Body of pancreas (tissue), 4 donors: ENCODE measurements around the gene TAF7. TPM values are rescaled to one million over a fixed set of nuclear protein-coding genes. Genes with fewer than 3 reads are reported as not detected.
"Not testable (repeated sequence)": the region's sequence is repeated elsewhere in the genome, so short reads cannot be mapped to it uniquely, and the experiment has no call there.

ENCODE experiments used
- ATAC-seq: fragments of 150-250 bp; one replicate; pipeline ENCODE4 v1.9.1; 2016
- DNase-seq, 4 donors: peaks; one replicate each; pipeline ENCODE4 v3.0.0-alpha.2; 2019
- H3K27ac ChIP-seq, 4 donors: fragments of 200-600 bp; sonication (generic); 1 replicate in 3 of 4; 2 replicates in 1 of 4; pipeline versions ENCODE4 v1.5.1 to v1.6.1; 2016 to 2019; ENCODE audit warnings: mild to moderate bottlenecking in 1 of 4, mixed read lengths in 1 of 4, moderate library complexity in 1 of 4
- H3K27me3 ChIP-seq, 2 donors: fragments of 200-600 bp; sonication (generic); one replicate each; pipeline ENCODE4 v1.6.0; 2016; ENCODE audit warnings: mild to moderate bottlenecking in 1 of 2
- H3K36me3 ChIP-seq, 2 donors: fragments of 200-600 bp; sonication (generic); replicated peaks in 1 of 2; 2 replicates each; pipeline ENCODE4 v1.5.1; 2016; ENCODE audit warnings: low read depth in 2 of 2; ENCODE audit not compliant: insufficient read depth in 1 of 2
- H3K4me1 ChIP-seq: fragments of 200-600 bp; sonication (generic); one replicate; pipeline ENCODE4 v1.6.0; 2016
- H3K4me3 ChIP-seq, 2 donors: fragments of 200-600 bp; sonication (generic); 1 replicate in 1 of 2; 2 replicates in 1 of 2; pipeline ENCODE4 v1.5.1; 2016 to 2019
- H3K9me3 ChIP-seq, 3 donors: fragments of 200-600 bp; sonication (generic); 1 replicate in 2 of 3; 2 replicates in 1 of 3; pipeline ENCODE4 v1.5.1; 2016
- POLR2A ChIP-seq, 3 donors: fragments of 450-650 bp; IDR thresholded peaks; one replicate each; pipeline ENCODE4 v1.6.1; 2016; ENCODE audit warnings: antibody characterized with exemption in 3 of 3, mild to moderate bottlenecking in 2 of 3
- WGBS, 2 donors: methylation state at CpG; one replicate each; pipeline ENCODE4 v1.1.5; 2017; 5-methylcytosine and 5-hydroxymethylcytosine counted together
- intact Hi-C: fragments of 100-400 bp; cut with DNase I; formaldehyde crosslinking; loops from one replicate; pipeline ENCODE4 v1.15.1; 2023
- total RNA-seq, 2 donors: library from RNA; depleted of rRNA; stranded (reverse); fragments of >200 nt; gene quantifications; one replicate each; pipeline ENCODE4 v1.1.0, GENCODE V29; 2016
- TF ChIP-seq, protein P1 (sequence below), 7 experiments: fragments of 450-650 bp in 4 of 7; fragments of 200-600 bp in 3 of 7; sonication (generic) in 3 of 7; IDR thresholded peaks; one replicate each; pipeline ENCODE4 v1.5.1; 2016 to 2019; ENCODE audit warnings: antibody characterized with exemption in 7 of 7

The TAF7 gene
- total RNA-seq, 2 donors from 2014 or later, result 28.7 to 32.2 TPM

DNA sequence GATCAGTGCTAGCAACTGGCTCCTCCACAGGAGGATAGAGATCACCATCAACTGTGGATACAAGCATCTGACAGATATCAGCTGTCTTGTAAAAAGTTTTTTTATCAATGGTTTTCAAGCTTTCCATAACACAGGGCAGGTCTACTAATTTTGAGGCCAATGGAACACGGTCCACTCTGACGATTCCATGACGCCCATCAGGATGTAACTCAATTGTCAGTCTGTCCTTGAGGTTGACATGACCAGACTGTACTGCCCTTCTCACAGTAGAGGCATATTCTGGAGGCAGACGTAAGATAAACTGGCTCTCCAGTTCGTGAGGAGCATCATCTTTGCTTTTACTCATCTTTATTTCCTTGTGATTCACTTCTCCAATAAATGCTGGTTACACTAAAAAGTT lies 885 bp downstream of the TAF7 start:
- H3K9me3 ChIP-seq, result peaks cover 0 to 67% (median 3%) of the 10 kb centered on the region in 3 donors
- 56 to 81% methylated on average over 5 of the region's 5 CpGs for WGBS, 2 donors
- DNase-seq (no peak), ATAC-seq (no peak)
- H3K4me1 ChIP-seq, result peaks cover 13% of the 10 kb centered on the region
- TF ChIP-seq, protein P1, sequence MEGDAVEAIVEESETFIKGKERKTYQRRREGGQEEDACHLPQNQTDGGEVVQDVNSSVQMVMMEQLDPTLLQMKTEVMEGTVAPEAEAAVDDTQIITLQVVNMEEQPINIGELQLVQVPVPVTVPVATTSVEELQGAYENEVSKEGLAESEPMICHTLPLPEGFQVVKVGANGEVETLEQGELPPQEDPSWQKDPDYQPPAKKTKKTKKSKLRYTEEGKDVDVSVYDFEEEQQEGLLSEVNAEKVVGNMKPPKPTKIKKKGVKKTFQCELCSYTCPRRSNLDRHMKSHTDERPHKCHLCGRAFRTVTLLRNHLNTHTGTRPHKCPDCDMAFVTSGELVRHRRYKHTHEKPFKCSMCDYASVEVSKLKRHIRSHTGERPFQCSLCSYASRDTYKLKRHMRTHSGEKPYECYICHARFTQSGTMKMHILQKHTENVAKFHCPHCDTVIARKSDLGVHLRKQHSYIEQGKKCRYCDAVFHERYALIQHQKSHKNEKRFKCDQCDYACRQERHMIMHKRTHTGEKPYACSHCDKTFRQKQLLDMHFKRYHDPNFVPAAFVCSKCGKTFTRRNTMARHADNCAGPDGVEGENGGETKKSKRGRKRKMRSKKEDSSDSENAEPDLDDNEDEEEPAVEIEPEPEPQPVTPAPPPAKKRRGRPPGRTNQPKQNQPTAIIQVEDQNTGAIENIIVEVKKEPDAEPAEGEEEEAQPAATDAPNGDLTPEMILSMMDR (IDR thresholded peaks at IDR 0.05), result no peak
- no peak for TF ChIP-seq POLR2A (IDR thresholded peaks at IDR 0.05)
- H3K27ac ChIP-seq, result peak overlapping the region in 1 of 4 donors; percentile 93
- peak overlapping the region in 1 of 2 donors; percentile 20 for H3K4me3 ChIP-seq
- intact Hi-C loops, result no loop called here
- peaks cover 1 to 10% of the 10 kb centered on the region in 2 donors for H3K36me3 ChIP-seq
- no peaks in the 10 kb centered on the region for H3K27me3 ChIP-seq

DNA sequence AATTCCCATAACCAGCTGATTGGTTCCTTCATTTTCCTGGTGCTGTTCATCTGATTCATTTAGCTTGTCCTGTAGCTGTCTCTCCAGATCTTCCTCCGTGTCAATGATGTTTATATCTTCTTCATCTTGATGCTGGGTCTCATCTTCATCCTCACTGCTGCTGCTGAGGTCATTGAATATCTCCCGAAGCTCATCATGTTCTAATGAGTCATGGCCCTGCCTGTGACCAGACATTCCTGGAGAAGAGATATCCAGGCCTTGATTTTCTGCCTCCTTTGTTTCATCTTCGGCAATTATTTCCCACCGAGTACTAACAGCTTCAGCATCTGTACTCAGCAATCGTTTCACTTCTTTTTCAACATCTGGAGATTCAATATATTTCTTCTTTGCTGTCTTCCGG lies 1.4 kb downstream of the TAF7 start:
- Histone ChIP-seq H3K27me3 (no peaks in the 10 kb centered on the region), H3K36me3 (peaks cover 1 to 10% of the 10 kb centered on the region in 2 donors), H3K4me1 (peaks cover 13% of the 10 kb centered on the region), H3K9me3 (peaks cover 0 to 71% (median 3%) of the 10 kb centered on the region in 3 donors), H3K4me3 (no peak overlapping the region), H3K27ac (no peak overlapping the region)
- TF ChIP-seq, protein P1 (IDR thresholded peaks at IDR 0.05), result no peak
- TF ChIP-seq POLR2A (IDR thresholded peaks at IDR 0.05), result no peak
- WGBS, 2 donors, result 96 to 98% methylated on average over 6 of the region's 6 CpGs
- DNase-seq (no peak), ATAC-seq (no peak)
- intact Hi-C loops, result no loop called here

DNA sequence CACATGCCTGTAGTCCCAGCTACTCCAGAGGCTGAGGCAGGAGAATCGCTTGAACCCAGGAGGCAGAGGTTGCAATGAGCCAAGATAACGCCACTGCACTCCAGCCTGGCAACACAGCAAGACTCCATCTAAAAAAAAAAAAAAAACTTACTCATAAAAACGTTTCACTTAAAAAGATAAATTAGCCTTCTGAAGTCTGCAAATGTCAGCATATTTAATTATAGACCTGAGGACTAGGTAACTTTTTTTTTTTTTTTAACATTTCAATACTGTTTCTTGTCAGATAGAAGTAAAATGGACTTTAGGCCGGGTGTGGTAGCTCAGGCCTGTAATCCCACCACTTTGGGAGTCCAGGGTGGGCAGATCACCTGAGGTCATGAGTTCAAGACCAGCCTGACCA lies 3.6 kb downstream of the TAF7 start:
- Histone ChIP-seq H3K9me3 (peaks cover 0 to 88% (median 3%) of the 10 kb centered on the region in 3 donors), H3K36me3 (peaks cover 1 to 16% of the 10 kb centered on the region in 2 donors), H3K4me1 (peaks cover 13% of the 10 kb centered on the region)
- 79 to 88% methylated on average over 4 of the region's 4 CpGs for WGBS, 2 donors
- H3K27me3 ChIP-seq, H3K4me3 ChIP-seq, DNase-seq, H3K27ac ChIP-seq, ATAC-seq, intact Hi-C loops: not testable (repeated sequence)

DNA sequence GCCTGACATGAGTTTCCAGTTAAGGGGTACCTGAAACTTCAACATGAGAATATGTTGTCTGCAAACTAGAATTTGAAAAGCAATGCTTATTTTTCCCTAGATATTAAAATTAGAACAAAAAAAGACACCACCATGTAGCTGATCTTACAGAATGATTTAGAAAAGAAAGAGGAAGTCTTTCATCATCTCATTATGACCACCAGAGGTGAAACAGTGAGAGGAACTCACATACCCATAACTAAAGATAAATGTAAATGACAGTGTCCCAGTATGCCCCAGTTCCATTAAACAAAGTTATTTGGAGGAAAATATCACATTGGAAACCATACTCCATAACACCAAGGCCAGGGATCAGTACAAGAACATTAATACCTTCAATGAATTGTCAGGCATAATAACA lies 6.9 kb downstream of the TAF7 start:
- no peak for ATAC-seq
- Histone ChIP-seq H3K4me1 (no peaks in the 10 kb centered on the region), H3K4me3 (no peak overlapping the region), H3K27me3 (no peaks in the 10 kb centered on the region), H3K9me3 (peaks cover 0 to 83% (median 0%) of the 10 kb centered on the region in 3 donors), H3K27ac (no peak overlapping the region), H3K36me3 (peaks cover 1 to 16% of the 10 kb centered on the region in 2 donors)
- DNase-seq, result no peak
- intact Hi-C loops, result no loop called here
- no peak for TF ChIP-seq POLR2A (IDR thresholded peaks at IDR 0.05)
- TF ChIP-seq, protein P1 (IDR thresholded peaks at IDR 0.05), result no peak

GRCh38 chr5:141306630-141307029 lies 14.0 kb downstream of the TAF7 start:
- no peaks in the 10 kb centered on the region for H3K4me1 ChIP-seq
- DNase-seq, result no peak
- no peak overlapping the region for H3K27ac ChIP-seq
- TF ChIP-seq, protein P1 (IDR thresholded peaks at IDR 0.05), result no peak
- no peak for TF ChIP-seq POLR2A (IDR thresholded peaks at IDR 0.05)
- H3K9me3 ChIP-seq, result peaks cover 0 to 64% (median 8%) of the 10 kb centered on the region in 3 donors
- 94 to 96% methylated on average over 1 of the region's 1 CpG for WGBS, 2 donors
- H3K36me3 ChIP-seq, result no peaks in the 10 kb centered on the region
- intact Hi-C loops, result no loop called here
- no peak overlapping the region for H3K4me3 ChIP-seq
- ATAC-seq, result no peak
- H3K27me3 ChIP-seq, result no peaks in the 10 kb centered on the region
